Tibial nerve (tissue), 4 donors: Measurements from ENCODE around the gene HOXB4.
"Not testable (repeated sequence)": the region's sequence is repeated elsewhere in the genome, so short reads cannot be mapped to it uniquely, and the experiment has no call there.

Experiments
- CTCF ChIP-seq, 5 experiments: fragments of 200-600 bp in 3 of 5; fragments of 450-650 bp in 2 of 5; sonication (generic) in 3 of 5; IDR thresholded peaks; one replicate each; pipeline ENCODE4 v1.5.1; 2016 to 2019; ENCODE audit warnings: antibody characterized with exemption in 5 of 5, mild to moderate bottlenecking in 3 of 5, moderate library complexity in 2 of 5
- EP300 ChIP-seq, 2 donors: sonication (generic); formaldehyde crosslinking; IDR thresholded peaks; one replicate each; pipeline ENCODE4 v1.6.1; 2017; ENCODE audit warnings: antibody characterized with exemption in 2 of 2, mild to moderate bottlenecking in 1 of 2
- POLR2A ChIP-seq, 2 donors: fragments of 450-650 bp; IDR thresholded peaks; one replicate each; pipeline ENCODE4 v1.6.1; 2017; ENCODE audit warnings: antibody characterized with exemption in 2 of 2, mild to moderate bottlenecking in 2 of 2, moderate library complexity in 2 of 2

DNA sequence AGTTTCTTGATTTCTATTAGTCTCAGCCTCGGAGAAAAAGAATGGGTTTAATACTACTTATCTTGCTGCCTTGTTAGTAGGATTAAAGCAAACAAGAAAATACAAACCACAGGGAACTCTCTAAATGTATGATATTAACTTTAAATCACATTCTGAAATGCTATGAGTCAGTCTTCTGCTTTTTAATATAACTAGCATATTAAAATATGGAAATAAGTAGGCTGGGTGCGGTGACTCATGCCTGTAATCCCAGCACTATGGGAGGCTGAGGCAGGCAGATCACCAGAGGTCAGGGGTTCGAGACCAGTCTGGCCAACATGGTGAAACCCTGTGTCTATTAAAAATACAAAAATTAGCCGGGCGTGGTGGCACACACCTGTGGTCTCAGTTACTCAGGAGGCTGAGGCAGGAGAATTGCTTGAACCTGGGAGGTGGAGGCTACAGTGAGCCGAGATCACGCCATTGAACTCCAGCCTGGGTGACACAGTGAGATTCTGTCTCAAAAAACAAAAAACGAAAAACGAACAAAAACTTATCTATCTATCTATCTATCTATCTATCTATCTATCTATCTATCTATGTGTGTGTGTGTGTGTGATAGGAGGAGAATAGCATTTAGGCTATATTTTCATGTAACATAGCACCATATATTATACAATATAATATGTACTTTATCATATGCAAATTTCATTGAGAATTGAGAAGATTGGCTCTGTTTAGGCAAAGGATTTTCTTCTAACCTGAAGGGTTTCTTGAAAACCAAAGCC is 42.2 kb downstream of the HOXB4 start:
- not testable (repeated sequence) for TF ChIP-seq CTCF, POLR2A, EP300 (IDR thresholded peaks at IDR 0.05)
